Activated naive CD4-positive, alpha-beta T cell treated with anti-CD3 and anti-CD28 coated beads, Interleukin-2, amount 10 ng/mL, durations not matched to agents 7 days and 5 days (primary cell): ENCODE data around the gene CYP4A11.
"Not testable (repeated sequence)": the region's sequence is repeated elsewhere in the genome, so short reads cannot be mapped to it uniquely, and the experiment has no call there.

Experiments used
- CTCF ChIA-PET: fragments of 350-600 bp; sonication (Branson Sonifier 250); formaldehyde crosslinking; loops from one replicate; lab custom pipeline; 2021; ENCODE audit warnings: antibody characterized with exemption; lab: Charles Lee
- DNase-seq: peaks from one replicate; pipeline ENCODE4 v3.0.0-alpha.2; 2020
- H3K27ac Mint-ChIP-seq: one replicate; pipeline ENCODE4 v1.8.0; 2021; ENCODE audit warnings: mild to moderate bottlenecking, moderate library complexity, mixed read lengths
- H3K27me3 Mint-ChIP-seq: one replicate; pipeline ENCODE4 v1.8.0; 2021; ENCODE audit warnings: mild to moderate bottlenecking, mixed read lengths
- H3K36me3 Mint-ChIP-seq: one replicate; pipeline ENCODE4 v1.8.0; 2021; ENCODE audit warnings: mixed read lengths
- H3K4me1 Mint-ChIP-seq: one replicate; pipeline ENCODE4 v1.8.0; 2021; ENCODE audit warnings: mixed read lengths
- H3K4me3 Mint-ChIP-seq: one replicate; pipeline ENCODE4 v1.8.0; 2021; ENCODE audit warnings: mild to moderate bottlenecking, moderate library complexity, mixed read lengths
- H3K9me3 Mint-ChIP-seq: one replicate; pipeline ENCODE4 v1.8.0; 2021; ENCODE audit warnings: mixed read lengths

CYP4A11 gene, protein sequence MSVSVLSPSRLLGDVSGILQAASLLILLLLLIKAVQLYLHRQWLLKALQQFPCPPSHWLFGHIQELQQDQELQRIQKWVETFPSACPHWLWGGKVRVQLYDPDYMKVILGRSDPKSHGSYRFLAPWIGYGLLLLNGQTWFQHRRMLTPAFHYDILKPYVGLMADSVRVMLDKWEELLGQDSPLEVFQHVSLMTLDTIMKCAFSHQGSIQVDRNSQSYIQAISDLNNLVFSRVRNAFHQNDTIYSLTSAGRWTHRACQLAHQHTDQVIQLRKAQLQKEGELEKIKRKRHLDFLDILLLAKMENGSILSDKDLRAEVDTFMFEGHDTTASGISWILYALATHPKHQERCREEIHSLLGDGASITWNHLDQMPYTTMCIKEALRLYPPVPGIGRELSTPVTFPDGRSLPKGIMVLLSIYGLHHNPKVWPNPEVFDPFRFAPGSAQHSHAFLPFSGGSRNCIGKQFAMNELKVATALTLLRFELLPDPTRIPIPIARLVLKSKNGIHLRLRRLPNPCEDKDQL

GRCh38 chr1:46941135-46941694, at the start of gene CYP4A11:
TSS of gene CYP4A11 (minus strand) at chr1:46941476. CDS start at chr1:46941433, 43 bp downstream.
- no peak within 1 kb of the TSS for H3K4me3 Mint-ChIP-seq
- H3K27ac Mint-ChIP-seq = no peak within 1 kb of the TSS
- no peaks in the 10 kb centered on the region for H3K36me3 Mint-ChIP-seq
- peaks cover 25% of the 10 kb centered on the region for H3K27me3 Mint-ChIP-seq
- no peak for DNase-seq
- no peaks in the 10 kb centered on the region for H3K4me1 Mint-ChIP-seq
- H3K9me3 Mint-ChIP-seq = no peaks in the 10 kb centered on the region
- CTCF ChIA-PET = no interaction called here

DNA sequence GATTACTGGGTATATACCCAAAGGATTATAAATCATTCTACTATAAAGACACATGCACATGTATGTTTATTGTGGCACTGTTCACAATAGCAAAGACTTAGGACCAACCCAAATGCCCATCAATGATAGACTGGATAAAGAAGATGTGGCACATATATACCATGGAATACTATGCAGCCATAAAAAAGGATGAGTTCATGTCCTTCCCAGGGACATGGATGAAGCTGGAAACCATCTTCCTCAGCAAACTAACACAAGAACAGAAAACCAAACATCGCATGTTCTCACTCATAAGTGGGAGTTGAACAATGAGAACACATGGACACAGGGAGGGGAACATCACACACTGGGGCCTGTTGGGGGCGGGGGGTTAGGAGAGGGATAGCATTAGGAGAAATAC, 49.3 kb upstream of the CYP4A11 start:
- peaks cover 16% of the 10 kb centered on the region for H3K27me3 Mint-ChIP-seq
- DNase-seq, H3K4me3 Mint-ChIP-seq, H3K27ac Mint-ChIP-seq, H3K36me3 Mint-ChIP-seq, H3K4me1 Mint-ChIP-seq, H3K9me3 Mint-ChIP-seq, CTCF ChIA-PET: not testable (repeated sequence)

GRCh38 chr1:46983830-46984586, 42.7 kb upstream of the CYP4A11 start:
- Mint-ChIP-seq H3K27me3 (peaks cover 36% of the 10 kb centered on the region), H3K4me1 (no peaks in the 10 kb centered on the region), H3K27ac (no peak overlapping the region), H3K9me3 (no peaks in the 10 kb centered on the region), H3K36me3 (no peaks in the 10 kb centered on the region), H3K4me3 (no peak overlapping the region)
- CTCF ChIA-PET = no interaction called here
- DNase-seq = no peak

DNA sequence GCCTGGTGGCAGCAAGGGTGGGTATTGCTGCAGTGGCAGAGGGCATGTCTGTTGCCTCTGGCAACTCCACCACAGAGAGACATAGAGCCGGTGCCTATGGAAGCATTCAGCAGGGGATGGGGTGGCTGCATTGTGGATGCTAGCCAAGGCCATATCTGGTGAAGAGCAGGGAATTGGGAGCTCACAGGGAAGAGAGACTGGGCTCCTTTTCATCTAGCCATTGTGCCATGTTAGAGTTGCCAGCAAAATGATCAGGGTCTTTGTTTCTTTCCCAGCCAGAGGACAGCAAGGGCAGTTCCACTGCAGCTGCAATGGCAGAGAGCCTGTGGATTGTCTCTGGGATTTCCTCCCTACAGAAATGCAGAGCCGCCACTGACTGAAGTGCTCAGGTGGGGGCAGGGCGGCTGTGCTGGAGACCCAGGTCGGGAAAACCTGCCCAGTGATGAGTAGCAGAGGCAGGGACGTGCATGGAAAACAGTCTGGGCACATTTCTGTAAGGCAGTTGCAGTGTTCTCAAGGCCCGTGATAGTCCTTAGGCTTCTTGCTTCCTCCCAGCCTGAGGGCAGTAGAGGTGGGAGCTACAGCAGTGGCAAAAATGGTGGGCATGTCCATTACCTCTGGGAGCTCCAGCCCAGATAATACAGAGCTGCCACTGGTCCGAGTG, 42.0 kb upstream of the CYP4A11 start:
- Mint-ChIP-seq H3K9me3 (no peaks in the 10 kb centered on the region), H3K36me3 (no peaks in the 10 kb centered on the region), H3K27me3 (peaks cover 36% of the 10 kb centered on the region), H3K4me1 (no peaks in the 10 kb centered on the region), H3K27ac (no peak overlapping the region), H3K4me3 (no peak overlapping the region)
- no peak for DNase-seq
- CTCF ChIA-PET = no interaction called here

GRCh38 chr1:46969014-46969619, 27.8 kb upstream of the CYP4A11 start:
- H3K9me3 Mint-ChIP-seq = no peaks in the 10 kb centered on the region
- no peak for DNase-seq
- no peak overlapping the region for H3K4me3 Mint-ChIP-seq
- CTCF ChIA-PET = no interaction called here
- no peaks in the 10 kb centered on the region for H3K4me1 Mint-ChIP-seq
- peaks cover 20% of the 10 kb centered on the region for H3K27me3 Mint-ChIP-seq
- H3K27ac Mint-ChIP-seq = no peak overlapping the region
- no peaks in the 10 kb centered on the region for H3K36me3 Mint-ChIP-seq

DNA sequence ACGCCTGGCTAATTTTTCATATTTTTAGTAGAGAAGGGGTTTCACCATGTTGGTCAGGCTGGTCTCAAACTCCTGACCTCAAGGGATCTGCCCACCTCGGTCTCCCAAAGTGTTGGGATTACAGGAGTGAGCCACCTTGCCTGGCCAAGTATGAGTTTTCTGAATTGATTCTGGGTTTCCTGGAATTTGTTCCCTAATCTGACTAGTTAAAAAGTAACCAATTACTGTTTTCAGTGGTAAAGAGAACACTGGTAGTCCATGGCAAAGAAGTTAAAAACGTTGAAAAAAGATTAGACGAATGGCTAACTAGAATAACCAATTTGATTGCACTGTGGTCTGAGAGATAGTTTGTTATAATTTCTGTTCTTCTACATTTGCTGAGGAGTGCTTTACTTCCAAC, 21.0 kb upstream of the CYP4A11 start:
- H3K4me1 Mint-ChIP-seq = not testable (repeated sequence)

DNA sequence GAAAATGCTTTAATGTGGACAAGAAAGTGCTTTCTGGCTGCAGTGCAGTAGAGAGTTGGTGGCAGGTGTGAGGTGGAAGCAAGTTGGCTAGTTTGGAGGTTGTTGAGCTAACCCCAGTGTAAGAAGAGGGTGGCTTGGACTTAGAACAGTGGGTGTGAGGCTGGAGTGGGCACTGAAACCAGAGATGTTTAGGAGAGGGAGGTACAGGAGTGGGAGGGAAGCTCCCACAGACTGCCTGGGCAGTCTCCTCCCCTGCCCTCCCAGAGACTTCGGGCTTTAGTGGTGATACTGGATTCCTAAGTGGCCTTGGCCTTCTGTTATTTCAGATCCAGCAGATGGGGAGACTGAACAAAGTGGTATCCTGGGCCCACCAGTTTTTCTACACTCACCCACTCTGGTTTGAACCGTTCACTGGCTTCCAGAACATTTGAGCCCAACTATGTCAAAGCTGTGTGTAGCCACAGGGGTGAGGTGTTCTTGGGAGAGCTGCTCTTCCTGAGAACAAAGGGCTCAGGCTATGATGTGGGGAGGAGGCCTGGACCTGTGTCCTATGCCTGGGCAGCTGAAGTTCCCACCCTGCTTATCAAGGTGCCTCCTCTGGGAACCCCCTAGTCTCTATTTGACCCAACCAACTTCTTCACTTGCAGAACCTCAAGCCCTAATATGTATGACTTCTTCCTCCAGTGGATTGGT, 19.9 kb upstream of the CYP4A11 start:
- CTCF ChIA-PET = no interaction called here
- DNase-seq = no peak
- no peaks in the 10 kb centered on the region for H3K4me1 Mint-ChIP-seq
- no peak overlapping the region for H3K27ac Mint-ChIP-seq
- H3K36me3 Mint-ChIP-seq = no peaks in the 10 kb centered on the region
- no peaks in the 10 kb centered on the region for H3K9me3 Mint-ChIP-seq
- peaks cover 16% of the 10 kb centered on the region for H3K27me3 Mint-ChIP-seq
- H3K4me3 Mint-ChIP-seq = no peak overlapping the region

More for the DNA sequence above, 21.0 kb upstream of the CYP4A11 start:
- H3K9me3 Mint-ChIP-seq, H3K27ac Mint-ChIP-seq, CTCF ChIA-PET, H3K36me3 Mint-ChIP-seq, H3K4me3 Mint-ChIP-seq, DNase-seq: not testable (repeated sequence)
- peaks cover 16% of the 10 kb centered on the region for H3K27me3 Mint-ChIP-seq

DNA sequence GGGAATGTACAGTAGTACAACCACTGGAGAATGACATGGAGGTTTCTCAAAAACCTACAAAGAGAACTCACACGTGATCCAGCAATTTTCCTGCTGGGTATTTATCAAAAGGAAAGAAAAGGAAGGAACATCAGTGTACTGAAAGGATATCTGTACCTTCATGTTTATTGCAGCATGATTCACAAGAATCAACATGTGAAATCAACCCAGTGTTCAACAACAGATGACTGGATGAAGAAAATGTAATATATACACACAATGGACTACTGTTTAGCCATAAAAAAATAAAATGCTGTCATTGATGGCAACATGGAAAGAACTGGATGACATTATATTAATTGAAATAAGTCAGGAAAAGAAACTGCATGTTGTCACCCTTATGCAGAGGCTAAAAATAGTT, 19.0 kb upstream of the CYP4A11 start:
- Mint-ChIP-seq H3K36me3 (no peaks in the 10 kb centered on the region), H3K27me3 (peaks cover 17% of the 10 kb centered on the region), H3K27ac (no peak overlapping the region), H3K4me3 (no peak overlapping the region), H3K4me1 (no peaks in the 10 kb centered on the region), H3K9me3 (no peaks in the 10 kb centered on the region)
- DNase-seq = no peak
- CTCF ChIA-PET = no interaction called here

DNA sequence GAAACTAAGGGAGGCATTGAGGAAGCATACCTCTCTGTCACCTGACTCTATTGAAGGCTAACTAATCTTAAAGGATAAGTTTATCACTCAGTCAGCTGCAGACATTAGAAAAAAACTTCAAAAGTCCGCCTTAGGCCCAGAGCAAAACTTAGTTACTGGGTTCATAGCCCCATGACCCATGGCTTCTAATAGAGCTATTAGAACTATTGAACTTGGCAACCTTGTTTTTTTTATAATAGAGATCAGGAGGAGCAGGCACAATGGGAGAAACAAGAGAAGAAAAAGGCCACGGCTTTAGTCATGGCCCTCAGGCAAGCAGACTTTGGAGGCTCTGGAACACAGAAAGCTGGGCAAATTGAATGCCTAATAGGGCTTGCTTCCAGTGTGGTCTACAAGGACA, 13.8 kb upstream of the CYP4A11 start:
- CTCF ChIA-PET, H3K27ac Mint-ChIP-seq, DNase-seq, H3K9me3 Mint-ChIP-seq, H3K27me3 Mint-ChIP-seq, H3K4me3 Mint-ChIP-seq, H3K36me3 Mint-ChIP-seq: not testable (repeated sequence)
- H3K4me1 Mint-ChIP-seq = peaks cover 13% of the 10 kb centered on the region

GRCh38 chr1:46953847-46954246, 12.6 kb upstream of the CYP4A11 start:
- H3K9me3 Mint-ChIP-seq, H3K27me3 Mint-ChIP-seq, H3K27ac Mint-ChIP-seq, H3K4me3 Mint-ChIP-seq, CTCF ChIA-PET, H3K36me3 Mint-ChIP-seq, DNase-seq: not testable (repeated sequence)
- peaks cover 16% of the 10 kb centered on the region for H3K4me1 Mint-ChIP-seq

GRCh38 chr1:46949417-46949666, 8.1 kb upstream of the CYP4A11 start:
- Mint-ChIP-seq H3K4me1 (peaks cover 16% of the 10 kb centered on the region), H3K27me3 (peaks cover 11% of the 10 kb centered on the region)
- H3K27ac Mint-ChIP-seq, DNase-seq, H3K36me3 Mint-ChIP-seq, H3K4me3 Mint-ChIP-seq, CTCF ChIA-PET, H3K9me3 Mint-ChIP-seq: not testable (repeated sequence)

DNA sequence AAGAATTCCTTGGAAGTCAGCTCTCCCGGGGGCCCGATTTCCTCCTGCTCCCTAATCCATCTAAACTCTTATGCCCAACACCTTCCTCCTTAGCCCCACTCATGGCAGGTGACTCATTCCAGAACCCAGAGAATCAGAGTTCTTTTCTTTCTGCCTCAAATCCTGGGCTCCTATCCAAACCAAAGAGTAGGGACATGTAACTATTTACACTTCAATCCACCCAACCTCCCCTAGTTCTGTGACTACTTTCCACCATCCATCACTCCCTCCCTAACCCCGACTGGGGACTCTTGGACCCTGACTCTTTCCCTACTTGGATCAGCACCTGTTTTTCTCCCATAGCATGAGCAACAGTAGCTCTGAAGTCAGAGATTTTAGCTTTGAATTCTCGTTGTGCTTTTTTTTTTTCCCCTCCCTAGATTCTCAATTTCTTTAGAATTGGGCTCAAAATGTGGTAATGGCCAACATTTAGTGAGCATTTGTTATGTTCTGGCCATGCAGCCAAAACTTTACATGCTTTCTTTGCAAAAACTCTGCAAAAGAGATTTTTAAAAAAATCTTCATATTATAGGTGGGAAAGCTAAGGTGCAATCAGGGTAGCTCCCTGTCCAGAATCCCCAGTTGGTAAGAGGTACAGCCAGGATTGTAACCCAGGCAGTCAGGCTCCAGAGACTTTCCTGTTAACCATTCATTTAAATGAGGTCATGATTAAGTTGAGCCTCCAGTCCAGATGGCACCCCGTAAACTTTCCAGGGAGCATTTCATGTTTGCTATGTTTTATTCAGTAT, 7.5 kb upstream of the CYP4A11 start:
- CTCF ChIA-PET = no interaction called here

GRCh38 chr1:46947706-46948105, 6.4 kb upstream of the CYP4A11 start:
- H3K27ac Mint-ChIP-seq, CTCF ChIA-PET, DNase-seq, H3K36me3 Mint-ChIP-seq, H3K4me3 Mint-ChIP-seq, H3K9me3 Mint-ChIP-seq: not testable (repeated sequence)
- peaks cover 16% of the 10 kb centered on the region for H3K4me1 Mint-ChIP-seq
- H3K27me3 Mint-ChIP-seq = peaks cover 17% of the 10 kb centered on the region

More for the DNA sequence above, 7.5 kb upstream of the CYP4A11 start:
- Mint-ChIP-seq H3K36me3 (no peaks in the 10 kb centered on the region), H3K9me3 (no peaks in the 10 kb centered on the region), H3K27me3 (peaks cover 13% of the 10 kb centered on the region), H3K4me3 (no peak overlapping the region), H3K27ac (no peak overlapping the region), H3K4me1 (peaks cover 16% of the 10 kb centered on the region)
- DNase-seq = no peak
